ENCODE data around the gene TMEM243. TPM values are rescaled to one million over a fixed set of nuclear protein-coding genes. Genes with fewer than 3 reads are reported as not detected.

TMEM243 gene
- total RNA-seq, 6 experiments from 2014 or later, result 2.0 to 5.1 (median 4.3) TPM

- Histone ChIP-seq H3K4me1 (peaks cover 0 to 6% (median 0%) of the 10 kb centered on the region in 4 donors), H3K9me3 (no peaks in the 10 kb centered on the region), H3K4me3 (no peak overlapping the region), H3K27ac (no peak overlapping the region), H3K36me3 (no peaks in the 10 kb centered on the region), H3K27me3 (no peaks in the 10 kb centered on the region)
- intact Hi-C loops (cut with DNase I), result loop anchor here (10.0 kb wide), 2 partner anchors 300 to 310 kb away; no protein-coding TSS in a partner anchor
- no peak for TF ChIP-seq CTCF (IDR thresholded peaks at IDR 0.05)
- no peak for TF ChIP-seq POLR2A (IDR thresholded peaks at IDR 0.05)
- DNase-seq (no peak), ATAC-seq (no peak)
Measured at GRCh38 chr7:87234949-87235348, 15.4 kb upstream of the TMEM243 start.

GRCh38 chr7:87231711-87232110 lies 12.2 kb upstream of the TMEM243 start:
- Histone ChIP-seq H3K27ac (no peak overlapping the region), H3K4me3 (no peak overlapping the region), H3K27me3 (no peaks in the 10 kb centered on the region), H3K4me1 (peaks cover 0 to 6% (median 0%) of the 10 kb centered on the region in 4 donors), H3K36me3 (no peaks in the 10 kb centered on the region), H3K9me3 (no peaks in the 10 kb centered on the region)
- TF ChIP-seq POLR2A (IDR thresholded peaks at IDR 0.05) (no peak), CTCF (IDR thresholded peaks at IDR 0.05) (no peak)
- no peak for ATAC-seq
- DNase-seq, result no peak
- intact Hi-C loops (cut with DNase I), result loop anchor here (10.0 kb wide), 2 partner anchors 297 to 307 kb away; no protein-coding TSS in a partner anchor

- intact Hi-C loops (cut with DNase I), result loop anchor here (10.0 kb wide), 2 partner anchors 296 to 306 kb away; no protein-coding TSS in a partner anchor
- H3K27me3 ChIP-seq, result no peaks in the 10 kb centered on the region
- 27% methylated on average over 6 of the region's 7 CpGs for WGBS (ENCODE audit: insufficient coverage, low coverage, low lambda C conversion rate, missing lambda C conversion rate)
- H3K4me1 ChIP-seq, result peaks cover 0 to 6% (median 0%) of the 10 kb centered on the region in 4 donors
- peak; percentile 70 to 96 (median 91) for ATAC-seq
- DNase-seq, result peak; percentile 29 to 76 (median 75)
- no peak for TF ChIP-seq CTCF (IDR thresholded peaks at IDR 0.05)
- no peak for TF ChIP-seq POLR2A (IDR thresholded peaks at IDR 0.05)
- H3K4me3 ChIP-seq, result no peak overlapping the region
- no peaks in the 10 kb centered on the region for H3K36me3 ChIP-seq
- H3K9me3 ChIP-seq, result no peaks in the 10 kb centered on the region
- no peak overlapping the region for H3K27ac ChIP-seq
Measured at GRCh38 chr7:87231258-87231657, 11.7 kb upstream of the TMEM243 start.

- 51% methylated on average over 2 of the region's 3 CpGs for WGBS (ENCODE audit: insufficient coverage, low coverage, low lambda C conversion rate, missing lambda C conversion rate)
- ATAC-seq, result no peak
- DNase-seq, result no peak
- H3K36me3 ChIP-seq, result no peaks in the 10 kb centered on the region
- H3K27ac ChIP-seq, result no peak overlapping the region
- no peaks in the 10 kb centered on the region for H3K9me3 ChIP-seq
- intact Hi-C loops (cut with DNase I), result no loop called here
- no peaks in the 10 kb centered on the region for H3K27me3 ChIP-seq
- H3K4me3 ChIP-seq, result no peak overlapping the region
- TF ChIP-seq CTCF (IDR thresholded peaks at IDR 0.05) (no peak), POLR2A (IDR thresholded peaks at IDR 0.05) (no peak)
- H3K4me1 ChIP-seq, result peaks cover 0 to 3% (median 0%) of the 10 kb centered on the region in 4 donors
Measured at GRCh38 chr7:87226495-87226894, 7.0 kb upstream of the TMEM243 start.

- WGBS (ENCODE audit: insufficient coverage, low coverage, low lambda C conversion rate, missing lambda C conversion rate), result 60% methylated on average over 1 of the region's 1 CpG
- no peak overlapping the region for H3K27ac ChIP-seq
- no peak overlapping the region for H3K4me3 ChIP-seq
- no peaks in the 10 kb centered on the region for H3K4me1 ChIP-seq
- TF ChIP-seq CTCF (IDR thresholded peaks at IDR 0.05) (no peak), POLR2A (IDR thresholded peaks at IDR 0.05) (no peak)
- H3K36me3 ChIP-seq, result no peaks in the 10 kb centered on the region
- intact Hi-C loops (cut with DNase I), result no loop called here
- H3K9me3 ChIP-seq, result no peaks in the 10 kb centered on the region
- no peak for ATAC-seq
- DNase-seq, result no peak
- no peaks in the 10 kb centered on the region for H3K27me3 ChIP-seq
Measured at GRCh38 chr7:87225696-87226095, 6.2 kb upstream of the TMEM243 start.

Measured in right lobe of liver (tissue), 6 donors.